ENCODE data around the gene CSMD2.

- TF ChIP-seq CTCF (conservative IDR thresholded peaks at IDR 0.05; ENCODE audit: low read length) (no peak), EZH2phosphoT487 (IDR thresholded peaks at IDR 0.05; ENCODE audit: borderline replicate concordance) (no peak)
These were observed 663.3 kb downstream of the CSMD2 start for GRCh38 chr1:33501774-33502173.
